Muscle layer of duodenum (tissue), 2 donors: ENCODE results near the gene MINPP1.
A peak's percentile ranks its signal among the peaks of the same experiment; 100 is the strongest.

Source experiments
- H3K27ac ChIP-seq: one replicate; pipeline ENCODE4 v1.7.0; 2013; ENCODE audit warnings: mild to moderate bottlenecking, low read length
- H3K27me3 ChIP-seq: one replicate; pipeline ENCODE4 v1.7.0; 2013; ENCODE audit warnings: low read depth, mild to moderate bottlenecking, control low read depth, low read length
- H3K36me3 ChIP-seq, 2 donors: one replicate each; pipeline ENCODE4 v1.7.0; 2013; ENCODE audit warnings: low read length in 2 of 2, control low read depth in 1 of 2, mild to moderate bottlenecking in 1 of 2; ENCODE audit not compliant: insufficient read depth in 2 of 2, control insufficient read depth in 1 of 2
- H3K4me1 ChIP-seq, 2 donors: one replicate each; pipeline ENCODE4 v1.7.0; 2013; ENCODE audit warnings: low read length in 2 of 2, mild to moderate bottlenecking in 2 of 2, control low read depth in 1 of 2, moderate library complexity in 1 of 2; ENCODE audit not compliant: insufficient read depth in 2 of 2, control insufficient read depth in 1 of 2
- H3K4me3 ChIP-seq, 2 donors: one replicate each; pipeline ENCODE4 v1.7.0; 2013; ENCODE audit warnings: low read length in 2 of 2, low read depth in 1 of 2, mild to moderate bottlenecking in 1 of 2
- H3K9me3 ChIP-seq, 2 donors: one replicate each; pipeline ENCODE4 v1.7.0; 2013; ENCODE audit warnings: low read length in 2 of 2, control low read depth in 1 of 2, mild to moderate bottlenecking in 1 of 2; ENCODE audit not compliant: control insufficient read depth in 1 of 2
- donor health status: healthy.

MINPP1 gene

DNA sequence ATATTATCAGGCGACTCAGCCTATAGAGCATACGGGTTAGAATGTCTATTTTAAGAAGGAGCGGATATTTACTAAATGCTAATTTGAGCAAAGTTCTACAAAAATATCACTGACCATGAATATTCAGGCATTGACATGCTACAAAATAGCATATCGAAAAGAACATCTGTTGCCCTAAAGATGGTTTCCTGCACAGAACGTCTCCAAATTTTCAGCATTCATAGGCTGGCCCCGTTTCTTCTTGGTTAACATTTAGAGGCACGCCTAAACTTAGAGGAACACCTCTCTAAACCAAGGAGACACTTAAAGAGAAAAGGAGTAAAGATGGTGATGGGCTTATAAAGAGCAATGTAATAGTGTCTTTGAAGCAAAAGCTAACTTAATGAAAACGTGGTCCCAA lies 1.3 kb upstream of the MINPP1 start:
- Histone ChIP-seq H3K4me1 (peaks cover 5 to 17% of the 10 kb centered on the region in 2 donors), H3K9me3 (no peaks in the 10 kb centered on the region), H3K36me3 (no peaks in the 10 kb centered on the region), H3K4me3 (no peak overlapping the region), H3K27me3 (no peaks in the 10 kb centered on the region), H3K27ac (peak overlapping the region; percentile 89)

DNA sequence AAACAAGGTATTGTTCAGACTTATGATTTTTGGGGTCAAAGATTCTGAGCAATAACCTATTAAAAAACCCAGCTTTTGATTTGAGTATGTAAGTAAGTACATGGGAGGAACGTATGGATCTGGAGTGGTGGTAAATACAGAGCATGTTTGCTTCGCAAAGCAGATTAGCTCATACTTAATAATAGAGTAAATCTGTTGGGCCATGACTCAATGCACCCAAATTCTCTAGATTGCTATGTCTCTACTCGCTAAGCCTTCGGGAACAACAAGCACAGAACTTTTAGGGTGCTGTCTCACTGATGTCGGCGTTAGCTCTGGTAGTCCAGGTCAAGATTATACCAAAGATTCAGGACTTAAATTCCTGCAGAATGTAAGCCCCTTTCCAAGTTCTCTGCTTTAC lies 807 bp upstream of the MINPP1 start:
- Histone ChIP-seq H3K27me3 (no peaks in the 10 kb centered on the region), H3K9me3 (no peaks in the 10 kb centered on the region), H3K27ac (peak overlapping the region; percentile 89), H3K4me1 (peaks cover 5 to 17% of the 10 kb centered on the region in 2 donors), H3K36me3 (peaks cover 0 to 2% of the 10 kb centered on the region in 2 donors), H3K4me3 (peak overlapping the region; percentile 91 to 98)

DNA sequence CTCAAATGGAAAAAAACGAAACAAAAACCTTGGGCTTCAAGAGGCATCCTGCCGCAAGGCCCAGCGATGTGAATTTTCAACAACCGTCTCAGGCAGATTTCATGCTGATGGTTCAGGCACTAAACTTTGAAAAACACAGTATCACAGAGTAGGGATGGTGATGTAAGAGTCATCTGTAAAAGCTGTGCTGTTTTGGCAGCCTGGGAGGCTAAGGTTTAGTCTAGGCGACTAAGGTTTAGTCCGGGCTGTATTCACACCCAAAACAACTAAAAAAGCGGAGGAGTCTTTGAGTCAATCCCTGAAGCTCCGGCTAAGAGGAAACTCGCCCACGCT lies 420 bp upstream of the MINPP1 start:
- peak overlapping the region; percentile 91 to 98 for H3K4me3 ChIP-seq
- H3K36me3 ChIP-seq, result peaks cover 0 to 4% of the 10 kb centered on the region in 2 donors
- peak overlapping the region; percentile 89 for H3K27ac ChIP-seq
- no peaks in the 10 kb centered on the region for H3K9me3 ChIP-seq
- peaks cover 5 to 17% of the 10 kb centered on the region in 2 donors for H3K4me1 ChIP-seq
- no peaks in the 10 kb centered on the region for H3K27me3 ChIP-seq

DNA sequence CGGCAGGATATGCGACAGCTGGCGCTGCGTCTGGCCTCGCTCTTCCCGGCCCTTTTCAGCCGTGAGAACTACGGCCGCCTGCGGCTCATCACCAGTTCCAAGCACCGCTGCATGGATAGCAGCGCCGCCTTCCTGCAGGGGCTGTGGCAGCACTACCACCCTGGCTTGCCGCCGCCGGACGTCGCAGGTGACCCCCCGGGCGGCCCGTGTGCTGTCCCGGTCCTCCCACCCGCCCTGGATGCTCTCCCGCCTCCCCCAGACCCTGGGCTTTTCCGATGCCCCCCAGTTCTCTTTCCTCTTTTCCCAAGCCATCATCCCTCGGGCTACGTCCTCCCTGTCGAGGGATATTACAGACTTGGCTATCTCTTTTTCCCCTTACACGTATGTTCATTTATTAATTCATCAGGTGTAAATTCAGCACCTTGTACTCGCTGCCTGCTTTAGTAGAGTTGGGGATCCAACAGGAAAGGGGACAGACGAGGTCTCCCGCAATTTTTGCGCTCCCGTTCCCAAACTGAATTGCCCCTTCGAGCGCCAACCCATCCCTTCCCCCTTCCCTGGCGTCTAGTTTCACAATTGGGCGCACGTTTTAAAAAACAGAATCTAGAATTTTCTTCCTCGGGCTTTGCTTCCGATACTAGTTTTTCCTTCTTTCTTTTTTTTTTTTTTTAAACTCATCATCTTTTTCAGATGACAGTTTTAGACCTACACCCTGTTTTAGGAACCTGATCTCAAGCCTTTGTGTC lies 846 bp downstream of the MINPP1 start:
- Histone ChIP-seq H3K9me3 (no peaks in the 10 kb centered on the region), H3K4me1 (peaks cover 5 to 17% of the 10 kb centered on the region in 2 donors), H3K27ac (peak overlapping the region; percentile 47), H3K4me3 (peak overlapping the region; percentile 91 to 98), H3K36me3 (peaks cover 0 to 4% of the 10 kb centered on the region in 2 donors), H3K27me3 (no peaks in the 10 kb centered on the region)

DNA sequence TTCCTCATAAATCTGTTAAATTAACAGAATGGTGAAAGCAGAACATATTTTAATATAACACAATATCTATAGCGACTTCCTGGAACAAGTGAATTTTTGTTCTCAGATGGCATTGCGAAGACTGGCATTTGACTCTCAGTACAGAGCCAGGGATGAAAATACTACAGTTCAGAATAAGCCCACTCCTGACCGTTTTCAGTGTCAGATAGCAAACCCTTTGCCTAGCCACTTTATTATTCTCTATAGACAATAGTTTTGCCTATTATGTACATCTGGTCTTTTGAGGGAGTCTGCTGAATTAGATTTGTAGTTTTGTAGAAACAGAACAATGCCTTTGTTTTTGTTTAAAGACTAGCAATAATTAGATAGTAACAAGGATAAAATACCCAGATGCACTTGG lies 2.3 kb downstream of the MINPP1 start:
- Histone ChIP-seq H3K27me3 (no peaks in the 10 kb centered on the region), H3K4me1 (peaks cover 5 to 17% of the 10 kb centered on the region in 2 donors), H3K9me3 (no peaks in the 10 kb centered on the region), H3K4me3 (peak overlapping the region in 1 of 2 donors; percentile 91), H3K36me3 (peaks cover 0 to 4% of the 10 kb centered on the region in 2 donors), H3K27ac (no peak overlapping the region)

DNA sequence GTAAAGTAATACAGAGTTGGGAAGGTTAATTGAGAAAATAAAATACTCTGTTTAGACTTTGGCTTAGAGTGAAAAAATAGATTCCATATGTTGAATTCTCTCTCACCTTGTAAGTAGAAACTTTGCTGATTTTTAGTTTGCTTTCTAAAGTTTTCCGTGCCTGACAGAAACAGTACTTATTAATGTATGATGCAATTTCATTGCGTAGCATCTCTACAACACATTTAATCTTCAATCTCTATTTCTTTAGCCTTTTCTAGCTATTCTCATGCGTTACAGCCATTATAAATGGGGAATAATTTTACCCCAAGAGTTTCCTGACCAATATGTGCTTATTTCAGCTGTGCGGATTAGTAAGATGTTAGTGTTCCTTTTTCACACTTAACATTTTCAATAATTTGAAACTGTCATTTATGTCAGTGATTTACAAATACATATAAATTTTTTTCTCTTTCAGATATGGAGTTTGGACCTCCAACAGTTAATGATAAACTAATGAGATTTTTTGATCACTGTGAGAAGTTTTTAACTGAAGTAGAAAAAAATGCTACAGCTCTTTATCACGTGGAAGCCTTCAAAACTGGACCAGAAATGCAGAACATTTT lies 3.3 kb downstream of the MINPP1 start:
- H3K4me3 ChIP-seq, result peak overlapping the region in 1 of 2 donors; percentile 17
- H3K27me3 ChIP-seq, result no peaks in the 10 kb centered on the region
- H3K27ac ChIP-seq, result no peak overlapping the region
- no peaks in the 10 kb centered on the region for H3K9me3 ChIP-seq
- H3K36me3 ChIP-seq, result peaks cover 1 to 9% of the 10 kb centered on the region in 2 donors
- peaks cover 5 to 17% of the 10 kb centered on the region in 2 donors for H3K4me1 ChIP-seq

DNA sequence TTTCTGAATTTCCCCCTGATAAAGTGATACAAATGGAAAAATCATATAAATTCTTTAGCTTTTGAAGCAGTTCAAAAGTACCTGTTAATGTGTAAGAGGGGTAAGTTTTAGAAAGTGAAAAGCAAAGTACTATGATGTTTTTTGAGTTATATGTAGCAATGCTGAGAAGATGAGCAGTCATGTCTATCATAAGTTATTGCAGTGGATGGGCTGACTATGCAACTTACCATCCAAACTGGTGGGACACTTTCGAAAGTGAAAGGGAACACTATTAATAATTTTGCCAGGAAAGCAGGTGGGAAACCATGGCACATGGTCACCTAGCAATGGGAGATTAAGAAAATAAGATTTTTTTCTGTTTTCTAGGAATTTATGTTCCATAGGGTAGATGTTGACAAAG lies 4.1 kb downstream of the MINPP1 start:
- Histone ChIP-seq H3K4me3 (no peak overlapping the region), H3K36me3 (peaks cover 10 to 15% of the 10 kb centered on the region in 2 donors), H3K27ac (no peak overlapping the region), H3K27me3 (no peaks in the 10 kb centered on the region), H3K9me3 (no peaks in the 10 kb centered on the region), H3K4me1 (peaks cover 5 to 17% of the 10 kb centered on the region in 2 donors)

DNA sequence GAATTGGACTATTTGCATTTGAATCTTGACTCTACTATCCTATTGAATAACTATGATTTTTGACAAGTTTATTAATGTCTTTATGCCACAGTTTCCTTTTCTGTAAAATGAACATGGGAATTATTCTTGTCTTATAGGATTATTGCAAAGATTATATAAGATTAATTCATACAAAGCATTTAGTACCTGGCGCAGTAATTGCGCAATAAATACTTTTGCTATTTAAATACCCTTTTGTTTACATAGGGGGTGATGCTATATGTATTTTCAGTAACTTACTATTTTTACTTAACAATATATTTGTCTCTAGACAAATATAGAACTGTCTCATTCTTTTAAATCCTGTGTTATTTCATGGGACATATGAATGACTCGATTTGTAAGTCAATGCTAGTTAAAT lies 5.3 kb downstream of the MINPP1 start:
- Histone ChIP-seq H3K4me3 (no peak overlapping the region), H3K9me3 (no peaks in the 10 kb centered on the region), H3K27ac (no peak overlapping the region), H3K36me3 (peaks cover 17 to 25% of the 10 kb centered on the region in 2 donors), H3K4me1 (peaks cover 5 to 17% of the 10 kb centered on the region in 2 donors), H3K27me3 (no peaks in the 10 kb centered on the region)

DNA sequence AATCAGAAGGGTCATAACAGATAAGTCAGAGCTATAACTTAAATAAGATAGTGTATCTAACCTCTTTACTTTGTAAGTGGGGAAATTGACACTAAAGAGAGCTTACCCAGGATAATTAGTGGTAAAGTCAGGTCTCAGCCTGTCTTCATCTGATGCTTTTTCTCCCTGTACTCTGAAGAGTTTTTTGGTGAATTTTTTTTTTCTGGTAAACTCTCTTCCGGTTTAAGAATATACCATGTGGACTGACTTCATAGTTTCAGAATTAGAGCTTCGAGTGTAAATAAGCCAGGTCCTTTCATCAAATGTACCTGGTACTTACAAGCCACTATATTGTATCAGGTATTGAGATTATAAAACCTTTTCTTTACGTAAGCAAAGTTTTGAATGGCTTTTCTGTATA lies 6.8 kb downstream of the MINPP1 start:
- no peaks in the 10 kb centered on the region for H3K9me3 ChIP-seq
- H3K4me3 ChIP-seq, result no peak overlapping the region

DNA sequence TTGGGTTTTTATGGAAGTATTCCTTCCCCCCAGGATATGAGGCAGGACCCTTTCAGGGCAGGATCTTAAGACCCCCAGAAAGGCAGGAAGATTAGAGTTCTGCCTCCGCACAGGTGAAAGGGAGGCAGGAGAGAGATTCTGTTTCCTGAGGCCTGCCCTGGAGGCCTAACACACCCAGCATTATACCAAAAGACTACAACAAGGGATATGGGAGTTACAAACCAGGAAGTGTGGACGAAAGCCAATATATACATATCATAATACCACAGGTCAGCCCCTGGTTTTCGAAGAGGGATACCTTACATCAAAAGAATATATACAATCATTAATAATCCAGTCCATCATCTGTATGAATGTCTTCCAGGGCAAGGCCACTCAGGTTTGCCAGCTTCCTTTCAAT lies 14.2 kb downstream of the MINPP1 start:
- Histone ChIP-seq H3K27ac (no peak overlapping the region), H3K4me3 (no peak overlapping the region), H3K27me3 (no peaks in the 10 kb centered on the region), H3K36me3 (peaks cover 11 to 33% of the 10 kb centered on the region in 2 donors), H3K4me1 (peaks cover 0 to 3% of the 10 kb centered on the region in 2 donors), H3K9me3 (no peaks in the 10 kb centered on the region)

More for the DNA sequence above, 6.8 kb downstream of the MINPP1 start:
- Histone ChIP-seq H3K27me3 (no peaks in the 10 kb centered on the region), H3K4me1 (peaks cover 0 to 8% of the 10 kb centered on the region in 2 donors), H3K36me3 (peaks cover 17 to 25% of the 10 kb centered on the region in 2 donors), H3K27ac (no peak overlapping the region)

DNA sequence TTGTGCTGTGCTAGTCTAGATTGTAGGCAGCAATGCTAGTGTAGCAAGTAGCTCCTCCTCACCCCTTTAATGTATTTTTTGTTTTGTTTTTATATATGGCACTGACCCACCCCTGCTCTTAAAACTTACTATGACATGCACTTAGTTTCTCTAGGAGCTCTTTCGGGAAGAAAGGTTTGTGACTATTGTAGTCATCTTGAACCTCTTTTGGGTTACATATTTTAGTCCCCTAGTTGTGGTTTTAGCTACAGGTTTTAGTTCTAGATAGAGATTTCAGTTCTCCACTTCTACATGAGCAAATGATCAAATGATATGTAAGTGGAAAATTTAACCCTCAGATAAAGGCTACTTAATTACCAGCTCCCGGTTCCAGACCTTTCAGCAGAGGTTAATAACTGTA lies 14.9 kb downstream of the MINPP1 start:
- Histone ChIP-seq H3K4me3 (no peak overlapping the region), H3K9me3 (no peaks in the 10 kb centered on the region), H3K36me3 (peaks cover 5 to 27% of the 10 kb centered on the region in 2 donors), H3K4me1 (peaks cover 0 to 9% of the 10 kb centered on the region in 2 donors), H3K27me3 (no peaks in the 10 kb centered on the region), H3K27ac (no peak overlapping the region)
